ENCODE results near the gene FGFR3. TPM values are rescaled to one million over a fixed set of nuclear protein-coding genes. Genes with fewer than 3 reads are reported as not detected.

The FGFR3 gene
- total RNA-seq, 4 donors from 2014 or later: 56.2 to 209 (median 110) TPM

- Histone ChIP-seq H3K4me3 (no peak overlapping the region), H3K27me3 (no peaks in the 10 kb centered on the region), H3K27ac (peak overlapping the region; percentile 41 to 76 (median 62)), H3K36me3 (peaks cover 0 to 44% (median 21%) of the 10 kb centered on the region in 4 donors), H3K4me1 (peaks cover 0 to 9% (median 4%) of the 10 kb centered on the region in 4 donors), H3K9me3 (no peaks in the 10 kb centered on the region)
- 39 to 71% methylated on average over 4 to 7 of the region's 7 CpGs for WGBS, 2 donors (ENCODE audit: low coverage in 1 of 2)
- intact Hi-C loops (cut with DNase I; ENCODE audit: low total_unique reads) (no loop called here), in situ Hi-C loops (cut with MboI; ENCODE audit: low pct_ligation_motif_present in 1 of 4, low pct_unique_long_range_greater_than_20kb in 1 of 4, low sequenced_read_pairs in 3 of 4) (no loop called here)
- peak in 2 of 3 donors; percentile 36 to 44 for TF ChIP-seq POLR2AphosphoS5 (IDR thresholded peaks at IDR 0.05)
- TF ChIP-seq CTCF (IDR thresholded peaks at IDR 0.05): no peak
- TF ChIP-seq EP300 (IDR thresholded peaks at IDR 0.05; ENCODE audit: low read depth): no peak
- DNase-seq: peak; percentile 70
These were observed 46.2 kb downstream of the FGFR3 start for GRCh38 chr4:1839282-1839681.

GRCh38 chr4:1841201-1841886 lies 48.3 kb downstream of the FGFR3 start:
- Histone ChIP-seq H3K9me3 (no peaks in the 10 kb centered on the region), H3K4me3 (no peak overlapping the region), H3K36me3 (peaks cover 0 to 33% (median 14%) of the 10 kb centered on the region in 4 donors), H3K27me3 (no peaks in the 10 kb centered on the region), H3K27ac (no peak overlapping the region), H3K4me1 (peaks cover 0 to 9% (median 4%) of the 10 kb centered on the region in 4 donors)
- in situ Hi-C loops (cut with MboI; ENCODE audit: low pct_ligation_motif_present in 1 of 4, low pct_unique_long_range_greater_than_20kb in 1 of 4, low sequenced_read_pairs in 3 of 4): no loop called here
- no peak for DNase-seq
- intact Hi-C loops (cut with DNase I; ENCODE audit: low total_unique reads): no loop called here
- no peak for TF ChIP-seq POLR2AphosphoS5 (IDR thresholded peaks at IDR 0.05)
- no peak for TF ChIP-seq POLR2A (IDR thresholded peaks at IDR 0.05)
- no peak for TF ChIP-seq EP300 (IDR thresholded peaks at IDR 0.05; ENCODE audit: low read depth)
- no peak for TF ChIP-seq CTCF (IDR thresholded peaks at IDR 0.05)
- WGBS, 2 donors (ENCODE audit: low coverage in 1 of 2): 92 to 95% methylated on average over 11 to 31 of the region's 31 CpGs

- Histone ChIP-seq H3K36me3 (peaks cover 0 to 32% (median 12%) of the 10 kb centered on the region in 4 donors), H3K9me3 (no peaks in the 10 kb centered on the region), H3K27me3 (no peaks in the 10 kb centered on the region), H3K4me3 (no peak overlapping the region), H3K4me1 (peaks cover 0 to 9% (median 4%) of the 10 kb centered on the region in 4 donors), H3K27ac (no peak overlapping the region)
- TF ChIP-seq CTCF (IDR thresholded peaks at IDR 0.05) (no peak), POLR2A (IDR thresholded peaks at IDR 0.05) (no peak), EP300 (IDR thresholded peaks at IDR 0.05; ENCODE audit: low read depth) (no peak), POLR2AphosphoS5 (IDR thresholded peaks at IDR 0.05) (no peak)
- DNase-seq: no peak
- 85 to 88% methylated on average over 4 to 9 of the region's 9 CpGs for WGBS, 2 donors (ENCODE audit: low coverage in 1 of 2)
- intact Hi-C loops (cut with DNase I; ENCODE audit: low total_unique reads) (no loop called here), in situ Hi-C loops (cut with MboI; ENCODE audit: low pct_ligation_motif_present in 1 of 4, low pct_unique_long_range_greater_than_20kb in 1 of 4, low sequenced_read_pairs in 3 of 4) (no loop called here)
These were observed 48.8 kb downstream of the FGFR3 start for GRCh38 chr4:1841887-1842210.

- WGBS, 2 donors (ENCODE audit: low coverage in 1 of 2): 95% methylated on average over 13 of the region's 13 CpGs; no CpG with 5 or more reads in 1 of the 2 donors
- intact Hi-C loops (cut with DNase I; ENCODE audit: low total_unique reads): no loop called here
These were observed 49.3 kb downstream of the FGFR3 start for GRCh38 chr4:1842339-1842895.

More at GRCh38 chr4:1842339-1842895, 49.3 kb downstream of the FGFR3 start:
- in situ Hi-C loops (cut with MboI; ENCODE audit: low pct_ligation_motif_present in 1 of 4, low pct_unique_long_range_greater_than_20kb in 1 of 4, low sequenced_read_pairs in 3 of 4): no loop called here
- Histone ChIP-seq H3K4me1 (peaks cover 0 to 9% (median 4%) of the 10 kb centered on the region in 4 donors), H3K27ac (no peak overlapping the region), H3K36me3 (peaks cover 0 to 38% (median 10%) of the 10 kb centered on the region in 4 donors), H3K27me3 (no peaks in the 10 kb centered on the region), H3K4me3 (no peak overlapping the region), H3K9me3 (no peaks in the 10 kb centered on the region)
- DNase-seq: no peak
- TF ChIP-seq POLR2A (IDR thresholded peaks at IDR 0.05): no peak
- TF ChIP-seq POLR2AphosphoS5 (IDR thresholded peaks at IDR 0.05): no peak
- TF ChIP-seq EP300 (IDR thresholded peaks at IDR 0.05; ENCODE audit: low read depth): no peak
- no peak for TF ChIP-seq CTCF (IDR thresholded peaks at IDR 0.05)
